PC-9 (cell line): ENCODE data around the gene FCN1. TPM values are rescaled to one million over a fixed set of nuclear protein-coding genes. Genes with fewer than 3 reads are reported as not detected.

Experiments used
- BruUV-seq: library from RNA; stranded (reverse); fragments of 400-500 nt; replicated peaks from 2 replicates; lab custom pipeline; 2021; lab: Mats Ljungman, UMichigan
- CTCF ChIA-PET: fragments of 300-600 bp; sonication (Branson Sonifier 250); formaldehyde crosslinking; loops from one replicate; lab custom pipeline; 2022; ENCODE audit warnings: antibody characterized with exemption; lab: Charles Lee
- POLR2A ChIA-PET: fragments of 300-600 bp; sonication (Branson Sonifier 250); formaldehyde crosslinking; loops from one replicate; lab custom pipeline; 2022; ENCODE audit warnings: antibody characterized with exemption; ENCODE audit not compliant: unreplicated experiment; lab: Charles Lee
- DNase-seq, 2 experiments: peaks; one replicate each; pipeline versions ENCODE4 v3.0.0 to v3.0.0-alpha.2; 2015 to 2022; ENCODE audit warnings: mixed read lengths in 1 of 2
- H2AFZ ChIP-seq: fragments of 200-600 bp; sonication (generic); 2 replicates; pipeline ENCODE4 v1.8.1; 2017; ENCODE audit warnings: antibody characterized with exemption
- H3F3A ChIP-seq: fragments of 200-600 bp; sonication (generic); 2 replicates; pipeline ENCODE4 v1.8.1; 2017; ENCODE audit warnings: antibody characterized with exemption, mild to moderate bottlenecking, low read depth; ENCODE audit not compliant: insufficient read depth
- H3K27ac ChIP-seq: fragments of 200-600 bp; sonication (generic); 2 replicates; pipeline ENCODE4 v1.6.1; 2016; ENCODE audit warnings: mixed run types
- H3K27me3 ChIP-seq: fragments of 200-600 bp; sonication (generic); 2 replicates; pipeline ENCODE4 v1.6.1; 2016; ENCODE audit warnings: low read depth, mixed run types; ENCODE audit not compliant: insufficient read depth
- H3K36me3 ChIP-seq: fragments of 200-600 bp; sonication (generic); 2 replicates; pipeline ENCODE4 v1.6.1; 2016; ENCODE audit warnings: low read depth, mixed run types
- H3K4me1 ChIP-seq: fragments of 200-600 bp; sonication (generic); replicated peaks from 2 replicates; pipeline ENCODE4 v1.6.1; 2016; ENCODE audit warnings: mixed run types; ENCODE audit not compliant: insufficient read depth
- H3K4me2 ChIP-seq: fragments of 200-600 bp; sonication (generic); 2 replicates; pipeline ENCODE4 v1.6.1; 2017; ENCODE audit warnings: mixed run types
- H3K4me3 ChIP-seq: fragments of 200-600 bp; sonication (generic); 2 replicates; pipeline ENCODE4 v1.6.1; 2016; ENCODE audit warnings: mixed run types
- H3K79me2 ChIP-seq: fragments of 200-600 bp; sonication (generic); 2 replicates; pipeline ENCODE4 v1.6.1; 2017; ENCODE audit warnings: low read depth, mixed run types
- H3K9me2 ChIP-seq: fragments of 200-600 bp; sonication (generic); 2 replicates; pipeline ENCODE4 v1.8.1; 2017; ENCODE audit warnings: mild to moderate bottlenecking; ENCODE audit not compliant: insufficient read depth
- H3K9me3 ChIP-seq: fragments of 200-600 bp; sonication (generic); 2 replicates; pipeline ENCODE4 v1.8.1; 2016; ENCODE audit warnings: low read depth; ENCODE audit not compliant: insufficient read depth
- H4K20me1 ChIP-seq: fragments of 200-600 bp; sonication (generic); 2 replicates; pipeline ENCODE4 v1.8.1; 2017; ENCODE audit not compliant: insufficient read depth
- CTCF ChIP-seq: fragments of 200-600 bp; sonication (generic); conservative IDR thresholded peaks from 2 replicates; pipeline ENCODE4 v1.6.1; 2017; ENCODE audit warnings: mixed run types, antibody characterized with exemption, mild to moderate bottlenecking, moderate library complexity
- EZH2 ChIP-seq: fragments of 200-600 bp; sonication (generic); IDR thresholded peaks from 2 replicates; pipeline ENCODE4 v1.8.0; 2017; ENCODE audit warnings: antibody characterized with exemption, low read depth
- intact Hi-C: fragments of 100-400 bp; cut with micrococcal nuclease; formaldehyde crosslinking; loops from one replicate; pipeline ENCODE4 v1.10.0; 2022; ENCODE audit not compliant: unreplicated experiment
- total RNA-seq: library from RNA; stranded (reverse); gene quantifications from 2 replicates; pipeline ENCODE4 v1.2.3, GENCODE V29; 2021

The FCN1 gene
- total RNA-seq, 1 experiment from 2014 or later: not detected

DNA sequence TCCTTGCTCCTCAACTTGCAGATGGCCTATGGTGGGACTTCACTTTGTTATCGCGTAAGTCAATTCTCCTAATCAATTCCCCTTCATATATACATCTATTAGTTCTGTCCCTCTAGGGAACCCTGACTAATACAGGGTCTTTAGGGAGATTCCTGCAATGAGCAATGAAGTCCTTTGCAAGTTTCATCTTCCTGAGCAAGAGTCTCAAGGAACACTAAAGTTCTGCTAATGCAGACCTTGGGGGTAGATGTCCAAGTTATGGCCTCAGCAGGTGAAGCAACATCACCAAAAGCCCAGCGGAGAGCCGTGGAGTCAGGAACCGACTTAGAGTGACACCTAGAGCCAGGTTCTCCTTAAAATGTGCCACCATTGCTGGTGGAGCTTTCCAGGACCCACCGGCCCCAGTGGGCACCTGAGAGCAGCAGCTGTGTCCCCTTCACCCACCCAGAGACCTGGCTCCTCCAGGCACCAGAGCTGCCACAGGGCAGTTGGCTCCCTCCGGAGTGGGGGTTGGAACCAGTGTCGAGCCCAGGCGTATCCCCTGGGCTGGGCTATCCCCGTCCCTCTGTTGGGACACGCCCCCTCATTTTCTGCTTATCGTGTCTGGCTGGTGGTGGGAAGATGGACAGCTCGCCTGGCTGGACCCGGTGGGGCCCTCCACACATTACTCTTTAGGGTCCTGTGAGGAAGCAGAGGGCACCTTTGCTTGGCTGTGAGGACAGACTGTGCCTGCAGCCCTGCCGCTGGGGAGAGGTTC, 10.9 kb upstream of the FCN1 start:
- no peaks in the 10 kb centered on the region for H3K36me3 ChIP-seq
- H3K27ac ChIP-seq: no peak overlapping the region
- H3K9me2 ChIP-seq: no peaks in the 10 kb centered on the region
- H3K79me2 ChIP-seq: no peaks in the 10 kb centered on the region
- no peaks in the 10 kb centered on the region for H3F3A ChIP-seq
- H3K27me3 ChIP-seq: peaks cover 67% of the 10 kb centered on the region
- intact Hi-C loops: no loop called here
- no peak for TF ChIP-seq CTCF
- no peak for TF ChIP-seq EZH2
- H3K4me1 ChIP-seq: no peaks in the 10 kb centered on the region
- ChIA-PET CTCF (no interaction called here), POLR2A (no interaction called here)
- 0 out of 2 replicates have a peak, but pooled peaks cover 2% of the 10 kb centered on the region for H3K9me3 ChIP-seq
- DNase-seq: no peak
- no peak overlapping the region for H3K4me2 ChIP-seq
- H2AFZ ChIP-seq: no peak overlapping the region
- H3K4me3 ChIP-seq: no peak overlapping the region
- BruUV-seq: no TSS peak
- H4K20me1 ChIP-seq: no peaks in the 10 kb centered on the region

DNA sequence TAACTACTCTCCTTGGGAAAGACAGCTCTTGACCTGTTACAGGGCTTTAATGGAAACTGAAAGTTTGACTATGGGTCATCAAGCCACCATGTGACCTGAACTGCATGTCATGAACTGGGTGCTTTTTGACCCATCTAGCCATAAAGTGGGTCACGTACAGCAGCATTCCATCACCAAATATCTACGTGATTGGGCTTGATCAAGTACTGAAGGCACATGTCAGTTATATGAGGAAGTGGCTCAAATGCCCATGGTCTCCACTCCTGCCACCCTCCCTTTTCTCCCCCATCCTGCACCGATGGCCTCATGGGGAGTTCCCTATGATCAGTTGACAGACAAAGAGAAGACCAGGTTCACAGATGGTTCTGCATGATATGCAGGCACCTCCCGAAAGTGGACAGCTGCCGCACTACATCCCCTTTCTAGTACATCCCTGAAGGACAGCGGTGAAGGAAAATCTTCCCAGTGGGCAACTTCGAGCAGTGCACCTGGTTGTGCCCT, 7.3 kb upstream of the FCN1 start:
- Histone ChIP-seq H3F3A (no peaks in the 10 kb centered on the region), H3K79me2 (no peaks in the 10 kb centered on the region), H3K36me3 (no peaks in the 10 kb centered on the region), H3K4me1 (no peaks in the 10 kb centered on the region), H3K27me3 (peaks cover 66% of the 10 kb centered on the region), H3K9me2 (no peaks in the 10 kb centered on the region), H3K9me3 (0 out of 2 replicates have a peak, but pooled peaks cover 2% of the 10 kb centered on the region), H2AFZ (no peak overlapping the region), H4K20me1 (no peaks in the 10 kb centered on the region), H3K4me2 (no peak overlapping the region), H3K27ac (no peak overlapping the region), H3K4me3 (no peak overlapping the region)
- POLR2A ChIA-PET: no interaction called here
- TF ChIP-seq EZH2: no peak
- TF ChIP-seq CTCF: no peak
- BruUV-seq: no TSS peak
- CTCF ChIA-PET: no interaction called here
- intact Hi-C loops: no loop called here
- DNase-seq: no peak

DNA sequence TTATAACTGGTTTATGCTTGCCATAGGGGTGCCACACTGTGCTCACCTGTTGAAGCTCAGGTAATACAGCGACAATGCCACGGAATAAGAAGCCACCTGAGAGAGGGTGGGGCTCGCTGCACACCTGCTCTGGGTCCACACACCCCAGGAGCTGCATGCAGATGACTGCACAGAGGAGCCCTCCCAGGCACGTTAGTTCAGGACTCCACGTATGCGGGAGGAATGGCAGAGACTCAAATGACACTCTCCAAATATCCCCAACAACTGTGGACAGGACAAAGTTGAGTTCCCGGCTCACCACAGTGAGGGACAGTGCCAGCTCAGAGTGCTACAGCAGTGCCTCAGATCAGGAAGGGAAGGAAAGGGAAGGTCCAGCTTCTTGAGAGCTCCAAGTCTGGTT, 5.8 kb upstream of the FCN1 start:
- H3K4me3 ChIP-seq: no peak overlapping the region
- no peaks in the 10 kb centered on the region for H3K79me2 ChIP-seq
- CTCF ChIA-PET: no interaction called here
- H3K4me1 ChIP-seq: no peaks in the 10 kb centered on the region
- no peak overlapping the region for H3K4me2 ChIP-seq
- no peaks in the 10 kb centered on the region for H3K36me3 ChIP-seq
- H3F3A ChIP-seq: no peaks in the 10 kb centered on the region
- intact Hi-C loops: no loop called here
- no peaks in the 10 kb centered on the region for H4K20me1 ChIP-seq
- BruUV-seq: no TSS peak
- peaks cover 66% of the 10 kb centered on the region for H3K27me3 ChIP-seq
- POLR2A ChIA-PET: no interaction called here
- 0 out of 2 replicates have a peak, but pooled peaks cover 2% of the 10 kb centered on the region for H3K9me3 ChIP-seq
- TF ChIP-seq EZH2 (no peak), CTCF (no peak)
- DNase-seq: no peak
- H3K27ac ChIP-seq: no peak overlapping the region
- no peak overlapping the region for H2AFZ ChIP-seq
- H3K9me2 ChIP-seq: no peaks in the 10 kb centered on the region
